ENCODE data around the gene ADAM23. TPM values are rescaled to one million over a fixed set of nuclear protein-coding genes. Genes with fewer than 3 reads are reported as not detected.

ADAM23 gene, protein sequence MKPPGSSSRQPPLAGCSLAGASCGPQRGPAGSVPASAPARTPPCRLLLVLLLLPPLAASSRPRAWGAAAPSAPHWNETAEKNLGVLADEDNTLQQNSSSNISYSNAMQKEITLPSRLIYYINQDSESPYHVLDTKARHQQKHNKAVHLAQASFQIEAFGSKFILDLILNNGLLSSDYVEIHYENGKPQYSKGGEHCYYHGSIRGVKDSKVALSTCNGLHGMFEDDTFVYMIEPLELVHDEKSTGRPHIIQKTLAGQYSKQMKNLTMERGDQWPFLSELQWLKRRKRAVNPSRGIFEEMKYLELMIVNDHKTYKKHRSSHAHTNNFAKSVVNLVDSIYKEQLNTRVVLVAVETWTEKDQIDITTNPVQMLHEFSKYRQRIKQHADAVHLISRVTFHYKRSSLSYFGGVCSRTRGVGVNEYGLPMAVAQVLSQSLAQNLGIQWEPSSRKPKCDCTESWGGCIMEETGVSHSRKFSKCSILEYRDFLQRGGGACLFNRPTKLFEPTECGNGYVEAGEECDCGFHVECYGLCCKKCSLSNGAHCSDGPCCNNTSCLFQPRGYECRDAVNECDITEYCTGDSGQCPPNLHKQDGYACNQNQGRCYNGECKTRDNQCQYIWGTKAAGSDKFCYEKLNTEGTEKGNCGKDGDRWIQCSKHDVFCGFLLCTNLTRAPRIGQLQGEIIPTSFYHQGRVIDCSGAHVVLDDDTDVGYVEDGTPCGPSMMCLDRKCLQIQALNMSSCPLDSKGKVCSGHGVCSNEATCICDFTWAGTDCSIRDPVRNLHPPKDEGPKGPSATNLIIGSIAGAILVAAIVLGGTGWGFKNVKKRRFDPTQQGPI
- total RNA-seq, result 0.72 and 5.1 TPM in 2 replicates

GRCh38 chr2:206442833-206443734, at the start of gene ADAM23:
Gene ADAM23 (plus strand): TSS chr2:206443532. CDS start chr2:206443867, 335 bp downstream.

GRCh38 chr2:206642075-206643025, 199.0 kb downstream of the ADAM23 start, which contains the start of gene FAM237A:
Gene FAM237A (plus strand): TSS chr2:206642487. CDS start chr2:206644237, 1,750 bp downstream.

Other genes starting within 250 kb of the ADAM23 start
- 2.5 and 4.2 TPM in 2 replicates for gene ZDBF2, start 168.9 kb upstream of the ADAM23 start, total RNA-seq
- not detected in 2 replicates for gene FAM237A, start 199.0 kb downstream of the ADAM23 start, total RNA-seq